ENCODE measurements around the gene GCSAM. TPM values are rescaled to one million over a fixed set of nuclear protein-coding genes. Genes with fewer than 3 reads are reported as not detected.
A peak's percentile ranks its signal among the peaks of the same experiment; 100 is the strongest.
"Not testable (repeated sequence)": the region's sequence is repeated elsewhere in the genome, so short reads cannot be mapped to it uniquely, and the experiment has no call there.

GCSAM gene
- total RNA-seq, 1 donor from 2014 or later = 0.67 TPM

GRCh38 chr3:112084980-112085705 is 47.9 kb downstream of the GCSAM start:
- Mint-ChIP-seq H3K27ac (no peak overlapping the region), H3K4me3 (peak overlapping the region; percentile 71), H3K9me3 (no peaks in the 10 kb centered on the region), H3K27me3 (ENCODE audit: low read depth) (peaks cover 5% of the 10 kb centered on the region), H3K4me1 (peaks cover 36% of the 10 kb centered on the region), H3K36me3 (no peaks in the 10 kb centered on the region)
- no peak for DNase-seq (ENCODE audit: low spot score in 2 of 2, unreplicated experiment in 2 of 2)
- TF ChIP-seq CTCF (IDR thresholded peaks at IDR 0.05; ENCODE audit: unreplicated experiment) = no peak

DNA sequence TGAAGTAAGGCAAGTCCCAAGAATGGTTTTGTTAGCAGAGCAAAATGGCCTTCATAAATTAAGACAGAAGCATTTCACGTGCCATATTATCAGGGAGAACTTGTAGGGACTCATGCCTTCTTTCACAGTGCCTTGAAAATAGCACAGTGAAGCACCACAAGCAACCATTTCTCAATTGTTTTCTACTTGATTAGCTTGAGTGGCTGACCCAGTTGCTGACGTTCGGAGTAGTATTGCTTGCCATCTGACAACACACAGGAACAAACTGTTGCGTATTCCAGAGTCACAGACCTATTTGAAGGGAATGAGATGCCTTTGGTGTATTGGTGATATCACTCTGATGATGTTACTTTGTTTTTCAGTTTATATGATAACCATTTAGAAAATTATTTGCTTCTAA is 49.8 kb downstream of the GCSAM start:
- peaks cover 28% of the 10 kb centered on the region for H3K4me1 Mint-ChIP-seq
- no peak overlapping the region for H3K4me3 Mint-ChIP-seq
- DNase-seq (ENCODE audit: low spot score in 2 of 2, unreplicated experiment in 2 of 2) = no peak
- no peaks in the 10 kb centered on the region for H3K9me3 Mint-ChIP-seq
- no peaks in the 10 kb centered on the region for H3K36me3 Mint-ChIP-seq
- no peak overlapping the region for H3K27ac Mint-ChIP-seq
- H3K27me3 Mint-ChIP-seq (ENCODE audit: low read depth) = peaks cover 4% of the 10 kb centered on the region
- TF ChIP-seq CTCF (IDR thresholded peaks at IDR 0.05; ENCODE audit: unreplicated experiment) = no peak

DNA sequence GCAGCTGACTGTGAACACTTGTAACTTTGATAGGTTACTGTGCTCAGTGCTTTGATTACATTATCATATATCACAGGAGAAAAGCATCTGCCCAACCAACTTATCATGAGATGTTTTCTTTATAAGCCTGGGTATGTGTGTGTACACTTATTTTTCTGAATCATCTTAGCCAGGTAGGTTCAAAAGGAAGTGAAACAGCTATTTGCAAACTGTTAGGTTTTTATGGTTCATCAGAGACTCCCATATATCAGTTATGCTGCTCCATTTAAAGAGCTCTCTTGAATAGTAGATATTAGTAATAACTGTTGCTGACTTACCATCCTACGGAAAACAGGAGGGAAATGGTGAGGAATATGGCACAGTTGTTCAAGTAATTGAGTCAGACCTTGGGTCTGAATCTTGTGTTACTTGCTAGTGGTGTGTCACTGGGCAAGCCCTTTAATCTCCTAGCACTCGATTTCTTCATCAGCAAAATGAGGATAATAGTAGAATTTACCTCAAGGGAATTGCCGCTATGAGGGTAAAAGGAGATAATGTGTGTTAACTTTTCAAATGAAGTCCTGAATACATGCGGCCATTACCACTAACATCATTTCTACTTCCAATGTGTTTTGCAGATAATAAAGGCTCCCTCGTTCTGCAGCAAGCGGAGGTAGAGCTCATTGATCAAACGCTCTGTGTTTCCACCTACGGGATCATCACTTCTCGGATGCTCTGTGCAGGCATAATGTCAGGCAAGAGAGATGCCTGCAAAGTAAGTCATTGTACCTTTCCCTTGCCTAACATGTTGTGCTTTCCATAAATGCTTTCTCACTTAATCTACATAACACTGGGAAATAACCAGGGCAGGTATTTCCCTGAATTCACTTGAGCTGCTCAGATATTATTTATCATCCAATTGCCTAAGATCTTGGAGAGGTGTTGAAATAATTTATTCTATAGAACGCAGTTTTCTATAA is 54.6 kb downstream of the GCSAM start:
- H3K36me3 Mint-ChIP-seq = no peaks in the 10 kb centered on the region

GRCh38 chr3:112074616-112075497 is 58.2 kb downstream of the GCSAM start:
- H3K27ac Mint-ChIP-seq = peak overlapping the region; percentile 97
- TF ChIP-seq CTCF (IDR thresholded peaks at IDR 0.05; ENCODE audit: unreplicated experiment) = no peak
- peaks cover 4% of the 10 kb centered on the region for H3K36me3 Mint-ChIP-seq
- DNase-seq (ENCODE audit: low spot score in 2 of 2, unreplicated experiment in 2 of 2) = peak in 1 of 2 experiments; percentile 48
- peak overlapping the region; percentile 12 for H3K4me3 Mint-ChIP-seq
- H3K27me3 Mint-ChIP-seq (ENCODE audit: low read depth) = no peaks in the 10 kb centered on the region
- H3K9me3 Mint-ChIP-seq = peaks cover 3% of the 10 kb centered on the region
- peaks cover 21% of the 10 kb centered on the region for H3K4me1 Mint-ChIP-seq

More for the DNA sequence above, 54.6 kb downstream of the GCSAM start:
- Mint-ChIP-seq H3K27me3 (ENCODE audit: low read depth) (no peaks in the 10 kb centered on the region), H3K9me3 (no peaks in the 10 kb centered on the region), H3K27ac (no peak overlapping the region), H3K4me1 (peaks cover 21% of the 10 kb centered on the region), H3K4me3 (no peak overlapping the region)
- DNase-seq (ENCODE audit: low spot score in 2 of 2, unreplicated experiment in 2 of 2) = no peak
- no peak for TF ChIP-seq CTCF (IDR thresholded peaks at IDR 0.05; ENCODE audit: unreplicated experiment)

- Mint-ChIP-seq H3K27me3 (ENCODE audit: low read depth) (no peaks in the 10 kb centered on the region), H3K36me3 (peaks cover 4% of the 10 kb centered on the region), H3K9me3 (peaks cover 3% of the 10 kb centered on the region), H3K27ac (peak overlapping the region; percentile 97), H3K4me3 (no peak overlapping the region), H3K4me1 (peaks cover 21% of the 10 kb centered on the region)
- no peak for TF ChIP-seq CTCF (IDR thresholded peaks at IDR 0.05; ENCODE audit: unreplicated experiment)
- DNase-seq (ENCODE audit: low spot score in 2 of 2, unreplicated experiment in 2 of 2) = no peak
Observed at GRCh38 chr3:112074006-112074405, 59.0 kb downstream of the GCSAM start.

DNA sequence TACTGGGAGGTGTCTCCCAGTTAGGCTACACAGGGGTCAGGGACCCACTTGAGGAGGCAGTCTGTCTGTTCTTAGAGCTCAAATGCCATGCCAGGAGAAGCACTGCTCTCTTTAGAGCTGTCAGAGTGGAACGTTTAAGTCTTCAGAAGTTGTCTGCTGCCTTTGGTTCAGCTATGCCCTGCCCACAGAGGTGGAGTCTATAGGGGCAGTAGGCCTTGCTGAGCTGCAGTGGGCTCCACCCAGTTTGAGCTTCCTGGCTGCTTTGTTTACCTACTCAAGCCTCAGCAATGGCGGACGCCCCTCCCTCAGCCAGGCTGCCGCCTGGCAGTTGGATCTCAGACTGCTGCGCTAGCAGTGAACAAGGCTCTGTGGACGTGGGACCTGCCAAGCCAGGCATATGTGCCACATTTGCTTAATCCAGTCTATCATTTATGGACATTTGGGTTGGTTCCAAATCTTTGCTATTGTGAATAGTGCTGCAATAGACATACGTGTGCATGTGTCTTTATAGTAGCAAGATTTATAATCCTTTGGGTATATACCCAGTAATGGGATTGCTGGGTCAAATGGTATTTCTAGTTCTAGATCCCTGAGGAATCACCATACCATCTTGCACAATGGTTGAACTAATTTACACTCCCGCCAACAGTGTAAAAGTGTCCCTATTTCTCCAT is 60.5 kb downstream of the GCSAM start:
- H3K36me3 Mint-ChIP-seq, H3K4me3 Mint-ChIP-seq, H3K9me3 Mint-ChIP-seq: not testable (repeated sequence)

More for the DNA sequence above, 60.5 kb downstream of the GCSAM start:
- not testable (repeated sequence) for DNase-seq (ENCODE audit: low spot score in 2 of 2, unreplicated experiment in 2 of 2); H3K27me3 Mint-ChIP-seq (ENCODE audit: low read depth); H3K27ac Mint-ChIP-seq
- H3K4me1 Mint-ChIP-seq = peaks cover 21% of the 10 kb centered on the region

All from mesothelial cell of epicardium (in vitro differentiated cells).